HepG2 (cell line): ENCODE data around the gene ZNF318.

Experiments
- EZH2 ChIP-seq: conservative IDR thresholded peaks from 2 replicates; pipeline ENCODE4 v1.6.1; 2012; ENCODE audit warnings: mild to moderate bottlenecking, low read depth, low read length, moderate library complexity
- FOSL2 ChIP-seq: sonication (generic); formaldehyde crosslinking; IDR thresholded peaks from 2 replicates; pipeline ENCODE4 v1.4.0; 2020; ENCODE audit warnings: missing genetic modification reagents
- POLR2AphosphoS5 ChIP-seq: IDR thresholded peaks from 2 replicates; pipeline ENCODE4 v1.6.1; 2012; ENCODE audit warnings: low read depth, low read length
- SOX13 ChIP-seq, 3 experiments: fragments of 450-650 bp in 1 of 3; sonication (generic) in 1 of 3; formaldehyde crosslinking in 1 of 3; IDR thresholded peaks in 2 of 3; conservative IDR thresholded peaks in 1 of 3; 2 replicates each; pipeline versions ENCODE4 v1.5.0 to v1.6.1; 2016 to 2020; ENCODE audit warnings: antibody characterized with exemption in 1 of 3, mild to moderate bottlenecking in 1 of 3, missing compliant biosample characterization in 1 of 3, missing genetic modification reagents in 1 of 3, moderate library complexity in 1 of 3
- TCF7 ChIP-seq: sonication (generic); IDR thresholded peaks from 2 replicates; pipeline ENCODE4 v1.6.1; 2016; ENCODE audit warnings: antibody characterized with exemption, low read depth
- YY1 ChIP-seq: IDR thresholded peaks from 2 replicates; pipeline ENCODE4 v1.6.1; 2011; ENCODE audit warnings: low read length, low read depth, moderate library complexity, mild to moderate bottlenecking; ENCODE audit not compliant: insufficient read depth, insufficient replicate concordance
- TF ChIP-seq, protein P1 (sequence below): sonication (generic); formaldehyde crosslinking; IDR thresholded peaks from 2 replicates; pipeline ENCODE4 v1.4.0; 2020; ENCODE audit warnings: mild to moderate bottlenecking, low read depth, missing genetic modification reagents
- TF ChIP-seq, protein P2 (sequence below): sonication (generic); formaldehyde crosslinking; IDR thresholded peaks from 2 replicates; pipeline ENCODE4 v1.5.0; 2020; ENCODE audit warnings: mild to moderate bottlenecking, missing genetic modification reagents, moderate library complexity
- TF ChIP-seq, protein P3 (sequence below), 2 experiments: IDR thresholded peaks; 2 replicates each; pipeline ENCODE4 v1.6.1; 2011 to 2012; ENCODE audit warnings: low read length in 2 of 2, borderline replicate concordance in 1 of 2, low read depth in 1 of 2, mild to moderate bottlenecking in 1 of 2, moderate library complexity in 1 of 2

DNA sequence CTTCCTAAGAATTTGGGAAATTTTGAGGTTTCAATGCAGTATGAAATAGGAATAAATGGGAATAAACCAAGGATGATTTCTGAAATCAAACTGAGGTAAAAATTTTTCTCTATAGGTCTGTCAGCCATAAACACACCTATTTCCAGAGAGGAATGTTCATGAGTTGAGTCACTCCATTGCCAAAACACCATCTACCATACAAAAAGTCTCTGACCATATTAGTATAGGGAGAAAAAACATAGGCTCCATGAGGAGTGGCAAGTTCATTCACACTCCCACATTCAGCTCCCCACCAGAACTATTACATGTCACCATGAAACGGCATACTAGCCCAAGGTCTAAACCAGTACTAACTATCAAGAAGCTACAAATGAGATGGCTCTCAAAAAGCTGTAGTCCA, 9.6 kb downstream of the ZNF318 start:
- TF ChIP-seq, protein P1, sequence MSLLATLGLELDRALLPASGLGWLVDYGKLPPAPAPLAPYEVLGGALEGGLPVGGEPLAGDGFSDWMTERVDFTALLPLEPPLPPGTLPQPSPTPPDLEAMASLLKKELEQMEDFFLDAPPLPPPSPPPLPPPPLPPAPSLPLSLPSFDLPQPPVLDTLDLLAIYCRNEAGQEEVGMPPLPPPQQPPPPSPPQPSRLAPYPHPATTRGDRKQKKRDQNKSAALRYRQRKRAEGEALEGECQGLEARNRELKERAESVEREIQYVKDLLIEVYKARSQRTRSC, result no peak
- TF ChIP-seq FOSL2 (CRISPR knock-in tag) (no peak), POLR2AphosphoS5 (no peak), EZH2 (no peak), TCF7 (no peak), SOX13 (IDR thresholded peaks at IDR 0.05) (no peak), SOX13 (CRISPR knock-in tag; conservative IDR thresholded peaks at IDR 0.05 in 1 of 2, IDR thresholded peaks at IDR 0.05 in 1 of 2) (no peak), YY1 (no peak)
- TF ChIP-seq, protein P2, sequence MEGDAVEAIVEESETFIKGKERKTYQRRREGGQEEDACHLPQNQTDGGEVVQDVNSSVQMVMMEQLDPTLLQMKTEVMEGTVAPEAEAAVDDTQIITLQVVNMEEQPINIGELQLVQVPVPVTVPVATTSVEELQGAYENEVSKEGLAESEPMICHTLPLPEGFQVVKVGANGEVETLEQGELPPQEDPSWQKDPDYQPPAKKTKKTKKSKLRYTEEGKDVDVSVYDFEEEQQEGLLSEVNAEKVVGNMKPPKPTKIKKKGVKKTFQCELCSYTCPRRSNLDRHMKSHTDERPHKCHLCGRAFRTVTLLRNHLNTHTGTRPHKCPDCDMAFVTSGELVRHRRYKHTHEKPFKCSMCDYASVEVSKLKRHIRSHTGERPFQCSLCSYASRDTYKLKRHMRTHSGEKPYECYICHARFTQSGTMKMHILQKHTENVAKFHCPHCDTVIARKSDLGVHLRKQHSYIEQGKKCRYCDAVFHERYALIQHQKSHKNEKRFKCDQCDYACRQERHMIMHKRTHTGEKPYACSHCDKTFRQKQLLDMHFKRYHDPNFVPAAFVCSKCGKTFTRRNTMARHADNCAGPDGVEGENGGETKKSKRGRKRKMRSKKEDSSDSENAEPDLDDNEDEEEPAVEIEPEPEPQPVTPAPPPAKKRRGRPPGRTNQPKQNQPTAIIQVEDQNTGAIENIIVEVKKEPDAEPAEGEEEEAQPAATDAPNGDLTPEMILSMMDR (CRISPR knock-in tag), result no peak
- TF ChIP-seq, protein P3, sequence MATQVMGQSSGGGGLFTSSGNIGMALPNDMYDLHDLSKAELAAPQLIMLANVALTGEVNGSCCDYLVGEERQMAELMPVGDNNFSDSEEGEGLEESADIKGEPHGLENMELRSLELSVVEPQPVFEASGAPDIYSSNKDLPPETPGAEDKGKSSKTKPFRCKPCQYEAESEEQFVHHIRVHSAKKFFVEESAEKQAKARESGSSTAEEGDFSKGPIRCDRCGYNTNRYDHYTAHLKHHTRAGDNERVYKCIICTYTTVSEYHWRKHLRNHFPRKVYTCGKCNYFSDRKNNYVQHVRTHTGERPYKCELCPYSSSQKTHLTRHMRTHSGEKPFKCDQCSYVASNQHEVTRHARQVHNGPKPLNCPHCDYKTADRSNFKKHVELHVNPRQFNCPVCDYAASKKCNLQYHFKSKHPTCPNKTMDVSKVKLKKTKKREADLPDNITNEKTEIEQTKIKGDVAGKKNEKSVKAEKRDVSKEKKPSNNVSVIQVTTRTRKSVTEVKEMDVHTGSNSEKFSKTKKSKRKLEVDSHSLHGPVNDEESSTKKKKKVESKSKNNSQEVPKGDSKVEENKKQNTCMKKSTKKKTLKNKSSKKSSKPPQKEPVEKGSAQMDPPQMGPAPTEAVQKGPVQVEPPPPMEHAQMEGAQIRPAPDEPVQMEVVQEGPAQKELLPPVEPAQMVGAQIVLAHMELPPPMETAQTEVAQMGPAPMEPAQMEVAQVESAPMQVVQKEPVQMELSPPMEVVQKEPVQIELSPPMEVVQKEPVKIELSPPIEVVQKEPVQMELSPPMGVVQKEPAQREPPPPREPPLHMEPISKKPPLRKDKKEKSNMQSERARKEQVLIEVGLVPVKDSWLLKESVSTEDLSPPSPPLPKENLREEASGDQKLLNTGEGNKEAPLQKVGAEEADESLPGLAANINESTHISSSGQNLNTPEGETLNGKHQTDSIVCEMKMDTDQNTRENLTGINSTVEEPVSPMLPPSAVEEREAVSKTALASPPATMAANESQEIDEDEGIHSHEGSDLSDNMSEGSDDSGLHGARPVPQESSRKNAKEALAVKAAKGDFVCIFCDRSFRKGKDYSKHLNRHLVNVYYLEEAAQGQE (IDR thresholded peaks at IDR 0.05; ENCODE audit: borderline replicate concordance in 1 of 2, low read depth in 1 of 2, low read length in 2 of 2), result no peak
